Ishikawa (cell line): ENCODE data around the gene REC8.

Experiments used
- CEBPB ChIP-seq: IDR thresholded peaks from 2 replicates; pipeline ENCODE4 v1.6.1; 2012
- EGR1 ChIP-seq: IDR thresholded peaks from 2 replicates; pipeline ENCODE4 v1.6.1; 2012
- RAD21 ChIP-seq: IDR thresholded peaks from 2 replicates; pipeline ENCODE4 v1.6.1; 2012; ENCODE audit warnings: low read depth
- ZBTB7A ChIP-seq: IDR thresholded peaks from 2 replicates; pipeline ENCODE4 v1.6.1; 2012; ENCODE audit warnings: low read depth
- TF ChIP-seq, protein P1 (sequence below): IDR thresholded peaks from 2 replicates; pipeline ENCODE4 v1.6.1; 2012; ENCODE audit warnings: low read depth, mild to moderate bottlenecking

DNA sequence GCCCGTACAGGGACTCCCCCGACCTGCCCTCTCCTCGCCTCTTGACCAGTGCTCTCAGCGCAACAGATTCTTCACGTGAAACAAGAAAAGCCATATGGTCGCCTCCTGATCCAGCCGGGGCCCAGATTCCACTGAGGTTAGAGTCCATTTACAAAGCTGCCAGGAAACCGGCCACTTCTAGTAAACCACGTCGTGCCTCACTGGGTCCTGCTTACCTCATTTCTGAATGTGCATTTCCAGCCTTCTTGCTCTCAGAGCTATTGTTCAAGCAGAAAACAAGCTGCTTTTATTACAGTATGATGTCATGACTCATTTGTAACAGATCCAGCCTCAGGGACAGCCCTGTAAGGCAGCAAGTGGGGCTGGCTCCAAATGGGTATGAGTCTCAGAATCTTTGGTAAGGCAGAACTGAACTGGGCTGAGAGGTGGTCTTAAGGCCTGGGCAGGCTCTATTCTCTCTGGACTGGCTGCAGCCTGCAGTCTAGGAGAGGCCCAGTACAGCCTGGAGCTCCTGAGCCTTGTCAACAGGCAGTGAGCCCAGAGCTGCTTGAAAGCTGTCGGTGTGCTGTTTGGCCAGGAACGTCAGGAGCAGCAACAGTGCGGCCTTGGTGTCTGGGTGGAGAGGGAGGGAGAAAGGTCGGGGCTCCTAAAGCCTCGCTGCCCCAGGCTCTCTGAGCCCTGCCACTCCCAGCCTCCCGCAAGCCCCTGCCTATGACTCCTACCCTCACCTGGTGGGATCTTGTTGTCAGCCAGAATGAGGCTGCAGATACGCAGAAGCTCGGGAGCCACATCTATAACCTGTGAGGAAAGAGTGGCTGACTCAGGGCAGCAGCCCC is 8.3 kb downstream of the REC8 start:
- no peak for TF ChIP-seq RAD21
- TF ChIP-seq EGR1: no peak
- no peak for TF ChIP-seq ZBTB7A
- TF ChIP-seq CEBPB: no peak
- TF ChIP-seq, protein P1, sequence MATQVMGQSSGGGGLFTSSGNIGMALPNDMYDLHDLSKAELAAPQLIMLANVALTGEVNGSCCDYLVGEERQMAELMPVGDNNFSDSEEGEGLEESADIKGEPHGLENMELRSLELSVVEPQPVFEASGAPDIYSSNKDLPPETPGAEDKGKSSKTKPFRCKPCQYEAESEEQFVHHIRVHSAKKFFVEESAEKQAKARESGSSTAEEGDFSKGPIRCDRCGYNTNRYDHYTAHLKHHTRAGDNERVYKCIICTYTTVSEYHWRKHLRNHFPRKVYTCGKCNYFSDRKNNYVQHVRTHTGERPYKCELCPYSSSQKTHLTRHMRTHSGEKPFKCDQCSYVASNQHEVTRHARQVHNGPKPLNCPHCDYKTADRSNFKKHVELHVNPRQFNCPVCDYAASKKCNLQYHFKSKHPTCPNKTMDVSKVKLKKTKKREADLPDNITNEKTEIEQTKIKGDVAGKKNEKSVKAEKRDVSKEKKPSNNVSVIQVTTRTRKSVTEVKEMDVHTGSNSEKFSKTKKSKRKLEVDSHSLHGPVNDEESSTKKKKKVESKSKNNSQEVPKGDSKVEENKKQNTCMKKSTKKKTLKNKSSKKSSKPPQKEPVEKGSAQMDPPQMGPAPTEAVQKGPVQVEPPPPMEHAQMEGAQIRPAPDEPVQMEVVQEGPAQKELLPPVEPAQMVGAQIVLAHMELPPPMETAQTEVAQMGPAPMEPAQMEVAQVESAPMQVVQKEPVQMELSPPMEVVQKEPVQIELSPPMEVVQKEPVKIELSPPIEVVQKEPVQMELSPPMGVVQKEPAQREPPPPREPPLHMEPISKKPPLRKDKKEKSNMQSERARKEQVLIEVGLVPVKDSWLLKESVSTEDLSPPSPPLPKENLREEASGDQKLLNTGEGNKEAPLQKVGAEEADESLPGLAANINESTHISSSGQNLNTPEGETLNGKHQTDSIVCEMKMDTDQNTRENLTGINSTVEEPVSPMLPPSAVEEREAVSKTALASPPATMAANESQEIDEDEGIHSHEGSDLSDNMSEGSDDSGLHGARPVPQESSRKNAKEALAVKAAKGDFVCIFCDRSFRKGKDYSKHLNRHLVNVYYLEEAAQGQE: no peak
